ENCODE data around the gene MAPK13.

DNA sequence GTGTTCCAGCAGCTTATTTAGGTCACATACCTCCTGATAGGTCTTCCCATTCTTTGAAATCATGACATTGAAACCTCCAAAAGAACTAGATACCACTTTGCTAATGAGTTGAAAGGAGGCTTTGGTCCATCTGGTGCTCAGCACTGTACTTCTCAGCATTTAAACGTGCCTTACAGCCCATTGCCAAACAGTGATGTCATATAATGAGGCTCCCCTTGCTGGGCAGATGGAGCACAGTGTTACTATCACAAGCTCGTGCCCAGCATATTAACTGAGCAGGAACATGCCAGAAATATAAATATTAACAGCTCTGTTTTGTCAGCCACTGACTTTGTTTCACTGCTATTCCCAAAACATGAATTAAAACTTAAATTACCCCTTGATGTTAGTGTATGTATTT, 25.5 kb upstream of the MAPK13 start:
- TF ChIP-seq POLR2A (IDR thresholded peaks at IDR 0.05) = no peak
- TF ChIP-seq, protein P1, sequence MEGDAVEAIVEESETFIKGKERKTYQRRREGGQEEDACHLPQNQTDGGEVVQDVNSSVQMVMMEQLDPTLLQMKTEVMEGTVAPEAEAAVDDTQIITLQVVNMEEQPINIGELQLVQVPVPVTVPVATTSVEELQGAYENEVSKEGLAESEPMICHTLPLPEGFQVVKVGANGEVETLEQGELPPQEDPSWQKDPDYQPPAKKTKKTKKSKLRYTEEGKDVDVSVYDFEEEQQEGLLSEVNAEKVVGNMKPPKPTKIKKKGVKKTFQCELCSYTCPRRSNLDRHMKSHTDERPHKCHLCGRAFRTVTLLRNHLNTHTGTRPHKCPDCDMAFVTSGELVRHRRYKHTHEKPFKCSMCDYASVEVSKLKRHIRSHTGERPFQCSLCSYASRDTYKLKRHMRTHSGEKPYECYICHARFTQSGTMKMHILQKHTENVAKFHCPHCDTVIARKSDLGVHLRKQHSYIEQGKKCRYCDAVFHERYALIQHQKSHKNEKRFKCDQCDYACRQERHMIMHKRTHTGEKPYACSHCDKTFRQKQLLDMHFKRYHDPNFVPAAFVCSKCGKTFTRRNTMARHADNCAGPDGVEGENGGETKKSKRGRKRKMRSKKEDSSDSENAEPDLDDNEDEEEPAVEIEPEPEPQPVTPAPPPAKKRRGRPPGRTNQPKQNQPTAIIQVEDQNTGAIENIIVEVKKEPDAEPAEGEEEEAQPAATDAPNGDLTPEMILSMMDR (IDR thresholded peaks at IDR 0.05) = no peak

All from testis (tissue), 2 donors.